SK-N-MC (cell line): ENCODE measurements around the gene UBE2G1.

ENCODE experiments used
- EZH2 ChIP-seq: fragments of 200-600 bp; sonication (generic); IDR thresholded peaks from one replicate; pipeline ENCODE4 v1.6.1; 2017; ENCODE audit warnings: antibody characterized with exemption
- FOXP2 ChIP-seq: optimal IDR thresholded peaks from 2 replicates; pipeline ENCODE3; 2011; ENCODE audit warnings: mild to moderate bottlenecking, moderate library complexity; ENCODE audit not compliant: insufficient read depth; ENCODE audit errors: extremely low read length, control extremely low read depth
- POLR2AphosphoS5 ChIP-seq: IDR thresholded peaks from 2 replicates; pipeline ENCODE4 v1.6.1; 2012; ENCODE audit warnings: mild to moderate bottlenecking, low read depth, low read length, borderline replicate concordance

GRCh38 chr17:4406386-4406785 lies 39.9 kb upstream of the UBE2G1 start:
- TF ChIP-seq EZH2 (no peak), POLR2AphosphoS5 (no peak), FOXP2 (no peak)
